T-helper 2 cell (primary cell): ENCODE data around the gene ABLIM1.

Experiments used
- DNase-seq, 5 experiments: peaks; one replicate each; pipeline versions ENCODE4 v3.0.0 to v3.0.0-alpha.2; 2012 to 2022

ABLIM1 gene

GRCh38 chr10:114576132-114576487, 82.0 kb downstream of the ABLIM1 start:
- DNase-seq, result no peak

- DNase-seq, result no peak
Measured at GRCh38 chr10:114575417-114576131, 82.5 kb downstream of the ABLIM1 start.

- DNase-seq, result no peak
Measured at GRCh38 chr10:114573330-114574045, 84.6 kb downstream of the ABLIM1 start.

GRCh38 chr10:114571316-114571999, 86.6 kb downstream of the ABLIM1 start:
- no peak for DNase-seq

GRCh38 chr10:114566064-114566463, 92.0 kb downstream of the ABLIM1 start:
- no peak for DNase-seq

- DNase-seq, result no peak
Measured at GRCh38 chr10:114565066-114565465, 93.0 kb downstream of the ABLIM1 start.

- no peak for DNase-seq
Measured at GRCh38 chr10:114561008-114561523, 97.0 kb downstream of the ABLIM1 start.

GRCh38 chr10:114560144-114560543, 97.9 kb downstream of the ABLIM1 start:
- DNase-seq, result no peak

- no peak for DNase-seq
Measured at GRCh38 chr10:114559636-114560035, 98.4 kb downstream of the ABLIM1 start.

GRCh38 chr10:114557854-114558253, 100.2 kb downstream of the ABLIM1 start:
- no peak for DNase-seq

GRCh38 chr10:114556236-114557122, 101.6 kb downstream of the ABLIM1 start:
- no peak for DNase-seq

- DNase-seq, result no peak
Measured at GRCh38 chr10:114553436-114553835, 104.6 kb downstream of the ABLIM1 start.

- DNase-seq, result no peak
Measured at GRCh38 chr10:114552050-114552449, 106.0 kb downstream of the ABLIM1 start.

- no peak for DNase-seq
Measured at GRCh38 chr10:114551636-114551972, 106.5 kb downstream of the ABLIM1 start.

- peak in 1 of 5 experiments; percentile 25 for DNase-seq
Measured at GRCh38 chr10:114550756-114551635, 107.1 kb downstream of the ABLIM1 start.

GRCh38 chr10:114548662-114549061, 109.4 kb downstream of the ABLIM1 start:
- DNase-seq, result no peak

GRCh38 chr10:114547514-114547913, 110.6 kb downstream of the ABLIM1 start:
- DNase-seq, result no peak

GRCh38 chr10:114547056-114547455, 111.0 kb downstream of the ABLIM1 start:
- no peak for DNase-seq

GRCh38 chr10:114545819-114546218, 112.3 kb downstream of the ABLIM1 start:
- no peak for DNase-seq

GRCh38 chr10:114545071-114545470, 113.0 kb downstream of the ABLIM1 start:
- DNase-seq, result no peak

- peak in 4 of 5 experiments; percentile 29 to 95 (median 66) for DNase-seq
Measured at GRCh38 chr10:114544045-114544659, 113.9 kb downstream of the ABLIM1 start.
